Transverse colon (tissue), 4 donors: ENCODE results near the gene FGD3.

Experiments
- EP300 ChIP-seq: sonication (generic); formaldehyde crosslinking; IDR thresholded peaks from one replicate; pipeline ENCODE4 v1.6.1; 2017; ENCODE audit warnings: antibody characterized with exemption, low read depth
- POLR2AphosphoS5 ChIP-seq, 3 donors: sonication (generic); formaldehyde crosslinking; IDR thresholded peaks; one replicate each; pipeline ENCODE4 v1.6.1; 2016; ENCODE audit warnings: antibody characterized with exemption in 3 of 3
- TF ChIP-seq, protein P1 (sequence below), 5 experiments: fragments of 200-600 bp in 3 of 5; fragments of 450-650 bp in 2 of 5; sonication (generic) in 3 of 5; IDR thresholded peaks; 1 replicate in 2 of 5; 2 replicates in 3 of 5; pipeline ENCODE4 v1.5.1; 2016 to 2017; ENCODE audit warnings: antibody characterized with exemption in 5 of 5, inconsistent platforms in 3 of 5, mild to moderate bottlenecking in 2 of 5, moderate library complexity in 1 of 5

DNA sequence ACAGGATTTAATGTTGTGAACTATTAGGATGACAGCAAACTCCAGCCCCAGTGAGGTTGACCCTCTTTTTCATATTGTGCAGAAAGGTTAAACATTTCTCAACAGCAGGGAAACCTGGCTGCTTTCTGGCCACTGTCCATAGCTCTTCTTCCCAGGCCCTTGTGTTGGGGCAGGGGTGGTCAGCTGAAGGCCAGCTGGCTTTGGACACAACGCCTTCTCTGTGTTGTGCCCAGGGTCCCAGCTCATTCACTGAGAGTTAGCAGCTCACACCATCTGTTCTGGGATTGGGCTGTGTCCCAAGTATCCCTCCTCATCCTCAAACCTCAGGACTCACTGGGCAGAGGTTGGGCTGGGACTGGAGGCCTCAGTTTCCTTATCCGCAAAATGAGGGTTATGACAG lies 1.3 kb downstream of the FGD3 start:
- TF ChIP-seq, protein P1, sequence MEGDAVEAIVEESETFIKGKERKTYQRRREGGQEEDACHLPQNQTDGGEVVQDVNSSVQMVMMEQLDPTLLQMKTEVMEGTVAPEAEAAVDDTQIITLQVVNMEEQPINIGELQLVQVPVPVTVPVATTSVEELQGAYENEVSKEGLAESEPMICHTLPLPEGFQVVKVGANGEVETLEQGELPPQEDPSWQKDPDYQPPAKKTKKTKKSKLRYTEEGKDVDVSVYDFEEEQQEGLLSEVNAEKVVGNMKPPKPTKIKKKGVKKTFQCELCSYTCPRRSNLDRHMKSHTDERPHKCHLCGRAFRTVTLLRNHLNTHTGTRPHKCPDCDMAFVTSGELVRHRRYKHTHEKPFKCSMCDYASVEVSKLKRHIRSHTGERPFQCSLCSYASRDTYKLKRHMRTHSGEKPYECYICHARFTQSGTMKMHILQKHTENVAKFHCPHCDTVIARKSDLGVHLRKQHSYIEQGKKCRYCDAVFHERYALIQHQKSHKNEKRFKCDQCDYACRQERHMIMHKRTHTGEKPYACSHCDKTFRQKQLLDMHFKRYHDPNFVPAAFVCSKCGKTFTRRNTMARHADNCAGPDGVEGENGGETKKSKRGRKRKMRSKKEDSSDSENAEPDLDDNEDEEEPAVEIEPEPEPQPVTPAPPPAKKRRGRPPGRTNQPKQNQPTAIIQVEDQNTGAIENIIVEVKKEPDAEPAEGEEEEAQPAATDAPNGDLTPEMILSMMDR (IDR thresholded peaks at IDR 0.05), result no peak
- TF ChIP-seq EP300 (no peak), POLR2AphosphoS5 (IDR thresholded peaks at IDR 0.05) (no peak)
